HG02571 (cell line): Measurements from ENCODE around the gene NSUN4.
"Not testable (repeated sequence)": the region's sequence is repeated elsewhere in the genome, so short reads cannot be mapped to it uniquely, and the experiment has no call there.

ENCODE experiments used
- ATAC-seq: cut with Tn5 transposase; IDR thresholded peaks from one replicate; pipeline ENCODE4 v1.9.1; 2021; ENCODE audit warnings: mild to moderate bottlenecking, moderate library complexity; ENCODE audit not compliant: unreplicated experiment

Gene NSUN4

DNA sequence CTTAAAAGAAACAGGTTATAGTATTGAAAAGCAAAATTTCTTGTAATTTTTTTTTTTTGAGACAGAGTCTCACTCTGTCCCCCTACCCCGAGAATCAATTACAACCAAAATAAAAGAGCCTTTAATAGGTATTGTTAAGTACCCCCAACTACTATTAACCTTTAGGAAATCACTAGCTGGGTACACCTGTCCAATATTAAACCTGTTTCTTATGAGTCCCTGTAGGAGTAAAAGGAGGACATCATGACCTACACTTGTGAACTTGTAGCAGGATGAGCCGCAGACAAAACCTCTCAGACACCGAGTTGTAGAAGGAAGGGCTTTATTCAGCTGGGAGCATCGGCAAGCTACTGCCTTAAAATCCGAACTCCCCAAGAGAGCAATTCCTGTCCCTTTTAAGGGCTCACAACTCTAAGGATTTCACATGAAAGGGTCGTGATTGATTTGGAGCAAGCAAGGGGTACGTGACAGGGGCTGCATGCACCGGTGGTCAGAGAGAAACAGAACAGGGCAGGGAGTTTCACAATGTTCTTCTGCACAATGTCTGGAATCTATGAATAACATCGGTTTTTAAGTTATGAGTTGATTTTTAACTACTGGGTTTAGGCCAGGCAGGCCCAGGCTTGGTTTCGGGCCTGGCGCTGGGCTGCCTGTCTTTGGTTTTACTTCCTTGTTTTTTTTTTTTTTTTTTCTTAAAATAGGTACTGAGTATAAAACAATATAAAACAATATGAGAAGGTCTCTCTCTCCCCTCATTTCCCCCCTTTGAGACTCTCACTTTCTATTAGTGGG, 15.1 kb upstream of the NSUN4 start:
- ATAC-seq: not testable (repeated sequence)

DNA sequence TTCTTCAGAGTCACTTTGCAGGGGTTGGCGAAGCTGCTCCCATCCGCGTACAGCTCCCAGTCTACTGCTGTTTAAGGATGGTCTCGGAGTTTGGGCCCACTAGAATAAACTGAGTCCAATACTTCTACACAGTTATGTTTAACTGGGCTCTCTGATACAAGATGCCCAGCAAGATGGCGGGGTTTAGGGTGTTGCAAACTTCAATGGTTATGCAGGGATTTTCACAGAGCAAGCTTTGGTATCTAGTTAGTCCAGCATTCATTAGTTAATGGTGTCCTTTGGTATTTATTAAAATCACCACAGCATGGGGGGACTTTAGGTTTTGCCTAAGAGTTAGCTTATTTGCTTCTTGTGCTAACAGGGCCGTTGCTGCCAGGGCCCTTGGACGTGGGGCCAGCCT, 12.4 kb upstream of the NSUN4 start:
- not testable (repeated sequence) for ATAC-seq

DNA sequence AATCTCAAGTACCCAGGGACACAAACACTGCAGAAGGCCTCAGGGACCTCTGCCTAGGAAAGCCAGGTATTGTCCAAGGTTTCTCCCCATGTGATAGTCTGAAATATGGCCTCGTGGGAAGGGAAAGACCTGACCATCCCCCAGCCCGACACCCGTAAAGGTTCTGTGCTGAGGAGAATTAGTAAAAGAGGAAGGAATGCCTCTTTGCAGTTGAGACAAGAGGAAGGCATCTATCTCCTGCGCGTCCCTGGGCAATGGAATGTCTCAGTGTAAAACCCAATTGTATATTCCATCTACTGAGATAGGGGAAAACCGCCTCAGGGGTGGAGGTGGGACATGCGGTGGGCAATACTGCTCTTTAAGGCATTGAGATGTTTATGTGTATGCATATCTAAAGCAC, 10.8 kb upstream of the NSUN4 start:
- ATAC-seq: not testable (repeated sequence)

DNA sequence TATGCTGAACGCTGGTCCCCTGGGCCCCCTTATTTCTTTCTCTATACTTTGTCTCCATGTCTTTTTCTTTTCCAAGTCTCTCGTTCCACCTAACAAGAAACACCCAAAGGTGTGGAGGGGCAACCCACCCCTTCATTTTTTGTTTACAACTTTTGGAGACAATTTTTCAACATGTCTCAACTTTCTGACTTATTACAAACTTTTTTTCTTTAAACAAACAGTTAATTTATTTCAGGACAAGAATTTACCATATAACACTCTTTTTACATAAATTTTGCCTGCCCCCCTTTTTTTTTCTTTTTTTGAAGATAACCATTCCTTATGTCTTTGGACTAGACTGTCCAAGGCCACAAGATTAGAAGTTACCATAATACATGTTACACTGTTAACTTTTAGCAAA, 10.2 kb upstream of the NSUN4 start:
- not testable (repeated sequence) for ATAC-seq

DNA sequence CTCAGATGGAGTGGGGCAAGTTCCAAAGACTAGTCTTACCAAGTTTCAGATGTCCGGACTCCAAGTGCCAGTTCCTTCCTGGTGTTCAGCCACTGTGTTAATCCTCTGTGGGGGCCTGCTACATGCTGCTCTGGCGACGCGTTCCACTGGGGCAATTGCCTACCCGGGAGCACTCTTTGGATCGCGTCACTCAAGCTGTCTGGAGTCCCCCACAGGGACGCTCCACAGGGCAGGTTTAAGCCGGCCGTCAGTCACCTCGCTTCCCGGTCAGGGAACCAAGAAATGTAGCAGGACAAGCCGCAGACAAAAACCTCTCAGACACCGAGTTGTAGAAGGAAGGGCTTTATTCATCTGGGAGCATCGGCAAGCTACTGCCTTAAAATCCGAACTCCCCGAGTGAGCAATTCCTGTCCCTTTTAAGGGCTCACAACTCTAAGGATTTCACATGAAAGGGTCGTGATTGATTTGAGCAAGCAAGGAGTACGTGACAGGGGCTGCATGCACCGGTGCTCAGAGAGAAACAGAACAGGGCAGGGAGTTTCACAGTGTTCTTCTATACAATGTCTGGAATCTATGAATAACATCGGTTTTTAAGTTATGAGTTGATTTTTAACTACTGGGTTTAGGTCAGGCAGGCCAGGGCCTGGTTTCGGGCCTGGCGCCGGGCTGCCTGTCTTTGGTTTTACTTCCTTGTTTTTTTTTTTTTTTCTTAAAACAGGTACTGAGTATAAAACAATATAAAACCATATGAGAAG, 8.6 kb upstream of the NSUN4 start:
- not testable (repeated sequence) for ATAC-seq

DNA sequence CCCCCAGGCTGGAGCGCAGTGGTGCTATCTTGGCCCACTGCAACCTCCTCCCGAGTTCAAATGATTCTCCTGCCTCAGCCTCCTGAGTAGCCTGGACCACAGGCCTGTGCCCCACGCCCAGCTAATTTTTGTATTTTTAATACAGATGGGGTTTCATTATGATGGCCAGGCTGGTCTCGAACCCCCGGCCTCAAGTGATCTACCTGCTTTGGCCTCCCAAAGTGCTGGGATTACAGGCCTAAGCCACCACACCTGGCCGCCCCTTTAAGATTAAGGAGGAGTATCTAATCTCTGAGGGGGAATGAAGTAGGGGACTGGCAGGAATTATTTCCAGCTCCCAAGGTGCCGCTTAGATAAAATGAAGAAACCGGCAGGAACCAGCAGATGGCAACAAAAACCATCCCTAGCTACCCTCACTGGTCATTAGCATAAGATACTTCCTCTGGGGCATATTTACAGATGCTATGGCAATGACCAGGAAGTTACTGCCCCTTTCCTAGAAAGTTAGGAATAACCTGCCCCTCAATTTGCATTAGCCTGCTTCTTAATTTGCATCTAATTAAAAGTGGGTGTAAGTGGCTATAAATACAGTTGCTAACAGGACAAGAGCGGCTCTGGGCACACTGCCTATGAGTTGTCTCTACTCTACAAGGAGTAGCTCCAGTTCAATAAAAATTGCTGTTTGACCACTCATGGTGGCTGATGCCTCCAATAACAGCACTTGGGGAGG, 7.1 kb upstream of the NSUN4 start:
- no peak for ATAC-seq

DNA sequence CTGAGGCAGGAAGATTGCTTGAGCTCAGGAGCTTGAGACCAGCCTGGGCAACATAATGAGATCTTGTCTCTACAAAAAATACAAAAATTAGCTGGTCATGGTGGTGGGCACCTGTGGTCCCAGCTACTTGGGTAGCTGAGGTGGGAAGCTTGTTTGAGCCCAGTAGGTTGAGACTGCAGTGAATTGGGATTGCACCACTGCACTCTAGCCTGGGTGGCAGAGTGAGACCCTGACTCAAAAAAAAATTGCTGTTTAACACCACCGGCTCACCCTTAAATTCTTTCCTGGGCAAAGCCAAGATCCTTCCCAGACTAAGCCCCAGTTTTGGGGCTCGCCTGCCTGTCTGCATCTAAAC, 6.6 kb upstream of the NSUN4 start:
- ATAC-seq: no peak

DNA sequence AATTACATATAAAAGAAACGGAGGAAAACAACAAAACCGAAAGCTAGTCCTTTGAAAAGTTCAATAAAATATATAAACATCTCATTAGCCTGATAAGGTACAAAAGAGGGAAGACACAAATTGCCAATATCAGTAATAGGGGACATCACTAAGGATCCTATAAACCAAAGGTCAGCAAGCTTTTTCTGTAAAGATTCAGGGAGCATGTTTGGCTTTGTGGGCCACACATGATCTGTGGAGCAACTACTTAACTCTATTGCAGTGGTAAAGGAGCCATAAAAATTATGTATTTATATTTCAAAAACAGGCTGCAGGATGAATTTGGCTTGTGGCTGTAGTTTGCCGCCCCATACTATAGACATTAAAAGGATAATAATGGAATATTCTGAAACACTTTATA, 5.5 kb upstream of the NSUN4 start:
- ATAC-seq: no peak

DNA sequence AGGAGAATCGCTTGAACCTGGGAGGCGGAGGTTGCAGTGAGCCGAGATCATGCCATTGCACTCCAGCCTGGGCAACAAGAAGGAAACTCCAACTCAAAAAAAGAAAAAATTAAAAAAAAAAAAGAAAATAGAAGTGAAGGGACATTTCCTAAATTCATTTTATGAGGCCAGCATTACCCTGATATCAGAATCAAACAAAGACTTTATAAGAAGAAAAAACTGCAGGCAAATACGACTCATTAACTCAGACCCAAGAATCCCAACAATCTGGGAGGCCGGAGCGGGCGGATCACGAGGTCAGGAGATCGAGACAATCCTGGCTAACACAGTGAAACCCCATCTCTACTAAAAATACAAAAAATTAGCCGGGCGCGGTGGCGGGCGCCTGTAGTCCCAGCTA, 3.2 kb upstream of the NSUN4 start:
- not testable (repeated sequence) for ATAC-seq

DNA sequence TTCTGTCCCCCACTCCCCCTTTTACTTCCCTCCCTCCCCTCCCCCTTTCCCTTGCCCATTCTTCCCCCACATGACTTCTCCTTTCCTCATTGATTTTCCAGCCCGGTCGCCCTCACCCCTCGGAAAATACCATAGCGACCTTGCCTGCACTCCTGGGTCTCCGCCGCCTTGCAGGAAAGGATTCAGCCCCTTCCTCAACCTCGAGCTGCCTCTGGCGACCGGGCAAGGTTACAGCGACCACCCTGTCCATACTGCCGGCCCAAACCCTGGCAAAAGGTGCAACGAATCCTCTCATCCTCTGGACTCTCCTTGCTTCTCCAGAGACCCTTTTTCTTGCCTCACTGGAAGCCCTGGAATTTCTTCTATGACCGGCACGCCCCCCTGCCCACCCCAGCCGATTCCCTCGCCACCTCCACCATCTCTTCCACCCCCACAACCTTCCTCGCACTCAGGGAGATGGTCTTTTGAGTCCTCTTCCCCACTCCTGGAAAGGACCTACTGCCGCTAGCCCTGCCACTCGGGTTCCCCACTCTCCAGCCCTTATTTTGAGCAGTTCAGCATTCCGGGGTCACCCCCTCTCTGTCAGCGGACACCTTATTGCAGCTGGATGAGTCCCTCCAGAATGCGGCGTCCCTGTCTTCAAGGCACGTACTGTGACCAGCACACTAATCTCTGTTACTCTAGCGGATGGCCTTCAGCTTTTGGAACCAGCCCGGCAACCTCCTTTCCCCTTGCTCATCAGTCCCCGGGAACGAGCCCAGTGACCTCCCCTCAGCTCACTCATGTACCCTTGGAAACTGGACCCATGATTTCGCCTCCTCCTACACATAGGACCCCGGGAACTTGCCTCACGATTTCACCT, 846 bp downstream of the NSUN4 start:
- no peak for ATAC-seq

DNA sequence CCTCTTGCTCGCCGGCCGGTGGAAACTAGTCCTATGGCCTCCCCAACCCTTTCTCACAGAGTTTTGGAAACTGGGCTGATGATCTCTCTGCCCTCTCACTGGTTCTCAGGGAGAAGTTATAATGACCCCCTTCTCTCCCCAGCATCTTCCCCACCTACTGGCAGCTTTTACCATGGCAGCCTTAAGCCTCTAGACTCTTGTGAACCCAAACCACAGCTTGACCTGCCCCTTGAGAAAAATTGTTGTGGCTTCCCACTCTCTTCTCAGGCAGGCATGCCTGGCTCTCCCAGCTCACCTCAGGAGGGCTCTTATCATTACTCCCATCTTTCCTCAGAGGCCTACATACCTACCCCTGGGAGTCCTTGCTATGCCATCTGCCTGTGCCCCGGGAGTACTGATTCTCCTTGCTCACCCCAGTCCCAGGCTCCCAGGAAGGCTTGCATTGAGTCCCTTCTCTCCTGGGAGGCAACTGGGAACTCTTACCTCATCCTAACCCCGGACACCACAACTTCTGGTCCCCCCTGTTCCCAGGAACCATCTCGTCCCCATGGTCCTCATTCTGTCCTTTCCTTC, 1.6 kb downstream of the NSUN4 start:
- ATAC-seq: no peak

DNA sequence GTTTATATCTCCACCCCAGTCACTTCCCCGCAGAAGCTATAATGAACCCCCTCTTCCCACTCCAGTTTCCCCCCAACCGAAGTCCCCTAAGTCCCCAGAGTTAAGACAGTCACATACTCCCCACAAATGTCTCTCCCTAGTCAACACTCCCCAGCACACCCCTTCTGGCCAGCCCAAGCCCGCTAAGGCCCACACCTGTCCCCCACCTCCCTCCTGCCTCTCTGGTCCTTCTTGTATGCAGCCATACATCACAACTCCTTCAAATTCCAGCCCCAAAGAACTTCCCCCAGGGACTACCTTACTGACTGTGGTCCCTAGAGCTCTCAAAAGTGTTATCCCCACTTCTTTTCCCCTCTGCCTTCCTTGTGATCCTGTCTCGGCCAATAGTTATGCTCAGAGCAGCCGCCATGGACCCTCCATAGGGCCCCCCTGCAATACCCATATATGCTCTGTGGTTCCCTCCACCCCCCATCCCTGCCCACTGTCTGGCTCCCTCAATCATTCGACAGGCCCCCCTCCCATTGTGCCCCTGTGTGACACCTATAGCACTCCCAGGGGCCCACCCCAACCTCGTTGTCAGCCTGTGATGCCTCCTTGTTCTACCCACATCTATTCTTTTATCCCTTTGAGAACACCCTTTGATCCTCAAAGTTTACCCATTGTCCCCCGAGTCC, 2.2 kb downstream of the NSUN4 start:
- ATAC-seq: no peak

DNA sequence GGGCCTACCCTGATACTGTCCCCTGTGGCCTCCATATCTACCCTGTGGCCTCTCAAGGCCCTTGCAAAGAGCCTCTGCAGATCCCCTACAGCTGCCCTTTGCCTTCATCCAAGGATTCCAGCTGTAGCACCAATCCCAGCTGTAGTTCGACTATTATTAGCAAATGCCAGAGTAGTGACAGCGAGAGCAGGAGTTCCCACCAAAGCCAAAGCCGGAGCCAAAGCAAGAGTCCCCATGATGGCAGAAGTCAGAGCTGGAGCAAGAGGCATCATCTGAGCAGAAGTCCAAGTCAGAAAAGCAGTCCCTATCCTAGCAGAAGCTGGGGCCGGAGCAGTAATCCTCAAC, 2.7 kb downstream of the NSUN4 start:
- ATAC-seq: no peak

DNA sequence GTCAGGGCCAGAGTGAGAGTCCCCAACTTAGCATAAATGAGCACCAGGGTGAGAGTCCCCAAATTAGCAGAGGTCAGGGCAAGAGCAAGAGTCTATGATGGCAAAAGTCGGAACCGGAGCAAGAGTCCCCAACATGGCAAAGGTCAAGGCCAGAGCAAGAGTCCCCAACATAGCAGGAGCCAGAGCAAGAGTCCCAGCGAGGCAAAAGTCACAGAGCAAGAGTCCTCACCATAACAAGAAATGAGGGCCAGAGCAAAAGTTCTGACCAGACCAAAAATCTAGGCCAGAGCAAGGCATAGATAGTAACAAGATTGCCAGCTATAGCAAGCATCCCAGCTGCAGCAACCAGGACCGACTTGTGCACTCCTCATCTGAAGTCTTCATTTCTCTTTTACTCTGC, 3.1 kb downstream of the NSUN4 start:
- no peak for ATAC-seq

DNA sequence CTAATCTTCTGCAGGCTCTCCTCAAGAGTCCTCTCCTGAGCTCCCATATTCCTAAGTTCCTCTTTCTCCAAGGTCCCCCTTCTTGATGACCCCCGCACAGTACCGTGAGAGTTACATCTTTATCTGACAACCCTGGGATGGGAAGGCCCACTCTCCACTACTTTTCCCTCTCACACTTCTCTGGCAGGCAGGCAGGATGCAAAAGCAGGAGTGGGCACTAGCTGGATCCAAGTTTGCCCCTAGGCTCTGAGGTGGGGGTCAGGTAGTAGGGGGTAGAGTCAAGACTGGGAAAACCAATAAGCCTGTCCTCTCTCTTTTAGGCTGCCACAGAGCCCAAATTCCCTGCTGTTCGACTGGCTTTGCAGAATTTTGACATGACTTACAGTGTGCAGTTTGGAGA, 3.9 kb downstream of the NSUN4 start:
- no peak for ATAC-seq

DNA sequence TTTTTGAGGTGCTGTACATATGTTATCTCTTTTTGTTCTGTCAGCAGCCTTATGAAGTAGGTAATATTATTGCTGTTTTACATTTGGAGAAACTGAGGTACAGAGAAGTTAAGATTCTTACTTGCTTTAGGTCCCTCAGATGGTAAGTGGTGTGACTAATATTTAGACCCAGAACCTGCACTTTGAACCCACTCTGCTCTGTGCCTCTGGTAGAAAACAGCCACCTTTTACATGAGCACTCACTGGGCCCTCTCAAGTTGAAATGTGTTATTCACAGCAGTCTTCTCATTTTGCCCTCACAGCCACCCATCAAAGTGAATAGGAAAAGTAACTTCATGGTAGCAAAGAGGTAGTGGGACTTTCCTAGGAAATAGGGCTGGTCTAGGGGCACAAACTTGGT, 4.7 kb downstream of the NSUN4 start:
- no peak for ATAC-seq

DNA sequence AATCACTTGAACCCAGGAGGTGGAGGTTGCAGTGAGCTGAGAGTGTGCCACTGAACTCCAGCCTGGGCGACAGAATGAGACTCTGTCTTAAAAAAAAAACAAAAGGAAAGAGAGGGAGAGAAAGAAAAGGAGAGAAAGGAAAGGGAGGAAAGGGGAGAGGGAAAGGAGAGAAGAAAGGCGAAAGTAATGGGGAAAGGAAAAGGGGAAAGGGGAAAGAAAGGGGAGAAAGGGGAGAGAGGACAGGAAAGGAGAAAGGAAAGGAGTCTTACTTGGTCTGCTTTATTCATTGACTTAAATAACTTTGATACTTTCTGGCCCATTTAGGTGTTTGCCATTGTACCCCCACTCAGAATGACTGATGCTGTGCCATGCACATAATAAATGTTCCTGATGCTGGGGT, 11.8 kb downstream of the NSUN4 start:
- no peak for ATAC-seq

DNA sequence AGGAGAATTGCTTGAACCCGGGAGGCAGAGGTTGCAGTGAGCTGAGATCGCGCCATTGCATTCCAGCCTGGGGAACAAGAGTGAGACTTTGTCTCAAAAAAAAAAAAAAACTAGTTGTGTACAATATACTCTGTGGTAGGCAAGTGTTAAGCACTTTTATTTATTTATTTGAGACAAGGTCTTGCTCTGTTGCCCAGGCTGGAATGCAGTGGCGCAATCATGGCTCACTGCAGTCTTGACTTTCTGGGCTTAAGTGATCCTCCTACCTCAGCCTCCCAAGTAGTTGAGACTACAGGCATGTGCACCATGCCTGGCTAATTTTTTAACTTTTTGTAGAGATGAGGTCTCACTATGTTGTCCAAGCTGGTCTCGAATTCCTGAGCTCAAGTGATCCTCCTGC, 15.3 kb downstream of the NSUN4 start:
- ATAC-seq: not testable (repeated sequence)

DNA sequence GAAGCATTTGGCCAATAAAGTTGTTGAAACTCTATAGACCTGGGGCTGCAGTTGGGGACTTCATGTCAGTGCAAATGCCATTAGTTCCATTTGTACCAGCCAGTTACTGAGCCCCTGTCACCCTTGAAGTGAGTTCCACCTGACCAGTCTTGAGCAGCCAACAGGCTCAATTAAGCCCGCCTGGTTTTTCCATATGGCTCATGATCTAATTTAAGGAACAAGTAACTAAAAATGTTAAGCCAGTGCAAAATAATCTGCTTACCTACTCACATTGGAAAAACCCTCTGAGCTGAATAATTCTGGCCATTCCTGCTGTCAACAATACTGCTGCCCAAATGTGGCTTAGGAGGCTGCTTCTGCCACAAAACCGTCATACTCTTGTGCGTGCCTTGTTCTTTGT, 21.6 kb downstream of the NSUN4 start:
- no peak for ATAC-seq

DNA sequence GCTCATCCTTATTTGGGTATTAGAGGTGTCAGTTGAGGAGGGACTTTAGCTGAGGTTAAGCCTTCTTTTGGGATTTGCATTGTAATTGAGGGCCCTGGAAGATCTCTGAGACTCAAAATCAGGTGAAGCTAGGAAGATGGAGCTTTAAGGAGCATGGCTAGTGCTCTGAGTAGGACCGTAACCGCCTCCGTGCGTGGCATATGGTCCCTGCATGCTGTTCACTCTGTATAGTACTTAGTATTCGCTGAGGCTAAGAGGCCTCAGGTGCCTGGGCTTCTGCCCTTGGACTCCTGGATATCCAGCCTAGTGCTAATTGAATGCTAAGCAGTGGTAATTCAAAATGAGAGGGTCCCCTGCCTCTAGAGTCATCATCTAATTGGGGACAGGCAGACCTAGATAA, 22.5 kb downstream of the NSUN4 start:
- ATAC-seq: no peak
